ENCODE data around the gene DYNLT3.
A peak's percentile ranks its signal among the peaks of the same experiment; 100 is the strongest.

DYNLT3 gene

GRCh38 chrX:37846934-37847732 lies at the start of gene DYNLT3:
Gene DYNLT3, minus strand, starts transcription at chrX:37847571. Its CDS starts 61 bp downstream, at chrX:37847510.
- peak; percentile 80 to 91 for DNase-seq

GRCh38 chrX:37896511-37896890 lies 49.1 kb upstream of the DYNLT3 start:
- peak in 1 of 2 experiments; percentile 3 for DNase-seq

- no peak for DNase-seq
Measured at GRCh38 chrX:37895795-37896510, 48.6 kb upstream of the DYNLT3 start.

GRCh38 chrX:37894725-37895124 lies 47.4 kb upstream of the DYNLT3 start:
- no peak for DNase-seq

- no peak for DNase-seq
Measured at GRCh38 chrX:37888010-37888409, 40.6 kb upstream of the DYNLT3 start.

GRCh38 chrX:37887347-37887746 lies 40.0 kb upstream of the DYNLT3 start:
- no peak for DNase-seq

GRCh38 chrX:37883196-37883595 lies 35.8 kb upstream of the DYNLT3 start:
- no peak for DNase-seq

GRCh38 chrX:37879692-37880091 lies 32.3 kb upstream of the DYNLT3 start:
- DNase-seq, result no peak

- no peak for DNase-seq
Measured at GRCh38 chrX:37876716-37877115, 29.3 kb upstream of the DYNLT3 start.

- no peak for DNase-seq
Measured at GRCh38 chrX:37875675-37876074, 28.3 kb upstream of the DYNLT3 start.

GRCh38 chrX:37873220-37873619 lies 25.8 kb upstream of the DYNLT3 start:
- DNase-seq, result no peak

- no peak for DNase-seq
Measured at GRCh38 chrX:37872303-37872655, 24.9 kb upstream of the DYNLT3 start.

GRCh38 chrX:37871626-37872302 lies 24.4 kb upstream of the DYNLT3 start:
- DNase-seq, result no peak

GRCh38 chrX:37867536-37868153 lies 20.3 kb upstream of the DYNLT3 start:
- no peak for DNase-seq

GRCh38 chrX:37863728-37864127 lies 16.4 kb upstream of the DYNLT3 start:
- DNase-seq, result no peak

GRCh38 chrX:37862851-37863250 lies 15.5 kb upstream of the DYNLT3 start:
- no peak for DNase-seq

- DNase-seq, result no peak
Measured at GRCh38 chrX:37860721-37861120, 13.3 kb upstream of the DYNLT3 start.

GRCh38 chrX:37854748-37855147 lies 7.4 kb upstream of the DYNLT3 start:
- no peak for DNase-seq

GRCh38 chrX:37854148-37854547 lies 6.8 kb upstream of the DYNLT3 start:
- no peak for DNase-seq

GRCh38 chrX:37847733-37848197 lies 394 bp upstream of the DYNLT3 start:
- no peak for DNase-seq

- DNase-seq, result no peak
Measured at GRCh38 chrX:37846558-37846933, 825 bp downstream of the DYNLT3 start.

GRCh38 chrX:37846141-37846540 lies 1.2 kb downstream of the DYNLT3 start:
- no peak for DNase-seq

- no peak for DNase-seq
Measured at GRCh38 chrX:37844622-37845021, 2.7 kb downstream of the DYNLT3 start.
